CD4-positive, alpha-beta T cell treated with Interleukin-1 beta for 1 hour (primary cell): ENCODE measurements around the gene OR2Y1.
A peak's percentile ranks its signal among the peaks of the same experiment; 100 is the strongest.
"Not testable (repeated sequence)": the region's sequence is repeated elsewhere in the genome, so short reads cannot be mapped to it uniquely, and the experiment has no call there.

Source experiments
- DNase-seq, 2 donors: peaks; one replicate each; pipeline ENCODE4 v3.0.0-alpha.2; 2020 to 2022

Gene OR2Y1

DNA sequence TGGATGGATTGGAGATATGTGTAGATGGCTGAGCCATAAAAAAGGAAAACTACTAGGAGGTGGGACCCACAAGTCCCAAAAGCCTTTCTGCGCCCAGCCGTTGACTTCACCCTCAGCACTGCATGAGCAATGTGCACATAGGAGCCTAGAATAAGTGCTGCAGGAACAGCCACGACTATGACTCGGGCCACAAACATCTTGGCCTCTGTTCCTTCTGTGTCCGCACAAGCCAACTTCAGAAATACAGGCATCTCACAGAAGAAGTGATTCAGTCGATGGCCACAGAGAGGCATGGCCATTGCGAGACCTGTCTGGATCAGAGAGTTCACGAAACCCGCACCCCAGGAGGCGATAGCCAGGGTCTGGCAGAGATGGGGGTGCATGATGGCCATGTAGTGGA is 587 bp downstream of the OR2Y1 start:
- no peak for DNase-seq

DNA sequence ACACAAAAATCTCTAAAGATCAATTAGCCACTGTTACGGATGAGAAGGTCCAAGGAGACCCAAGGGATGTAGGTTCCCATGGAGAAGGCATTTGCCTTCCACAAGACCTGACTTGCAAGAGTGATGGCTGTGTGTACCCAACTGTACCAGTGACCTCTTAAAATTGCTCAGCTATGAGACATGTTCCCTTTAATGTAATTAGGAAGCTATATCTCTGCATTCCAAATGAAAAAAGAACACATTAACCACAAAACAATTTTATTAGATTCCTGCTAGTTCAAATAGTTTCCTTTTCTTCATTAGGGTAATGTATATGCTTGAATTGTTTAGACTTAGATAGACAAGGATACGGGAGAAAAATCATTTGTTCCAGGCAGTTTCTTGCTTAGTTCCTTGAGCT is 3.3 kb downstream of the OR2Y1 start:
- no peak for DNase-seq

DNA sequence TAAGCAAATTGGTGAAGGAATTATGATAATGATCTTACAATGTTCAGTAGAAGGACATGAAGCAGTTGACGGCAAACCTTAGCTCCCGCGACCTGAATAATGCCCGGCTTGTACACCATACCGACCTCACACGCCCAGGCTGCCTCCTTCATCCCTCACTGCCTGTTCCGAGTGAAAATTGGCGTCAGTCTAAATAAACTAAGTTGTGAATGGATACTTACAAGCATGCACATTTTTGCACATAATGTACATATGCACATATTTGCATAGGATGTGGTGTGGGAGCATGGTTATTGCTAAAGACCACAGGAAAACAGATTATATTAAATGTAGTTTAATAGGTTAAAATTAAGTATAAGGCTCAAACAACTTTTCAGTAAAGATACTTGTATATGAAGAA is 14.9 kb downstream of the OR2Y1 start:
- DNase-seq, result no peak

- no peak for DNase-seq
Observed at GRCh38 chr5:180723936-180724335, 15.9 kb downstream of the OR2Y1 start.

- DNase-seq, result no peak
Observed at GRCh38 chr5:180720486-180720885, 19.4 kb downstream of the OR2Y1 start.

DNA sequence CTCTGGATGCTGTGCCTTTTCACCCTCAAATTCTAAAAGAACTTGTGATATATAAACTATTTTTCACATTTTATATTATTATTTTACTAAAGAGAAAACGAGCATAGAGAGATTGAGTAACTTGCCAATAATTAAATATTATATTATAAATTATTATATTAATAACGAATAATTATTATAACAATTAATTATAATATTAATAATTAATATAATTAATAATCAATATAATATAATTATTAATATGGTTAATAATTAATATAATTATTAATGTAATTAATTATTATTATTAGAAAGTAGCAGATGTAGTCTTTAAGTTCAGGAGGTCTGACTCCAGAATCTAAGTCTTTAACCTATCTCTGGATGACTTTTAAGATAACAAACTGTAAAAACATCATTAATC is 20.1 kb downstream of the OR2Y1 start:
- DNase-seq, result no peak

- DNase-seq, result peak; percentile 4 to 54
Observed at GRCh38 chr5:180718810-180719453, 20.9 kb downstream of the OR2Y1 start.

DNA sequence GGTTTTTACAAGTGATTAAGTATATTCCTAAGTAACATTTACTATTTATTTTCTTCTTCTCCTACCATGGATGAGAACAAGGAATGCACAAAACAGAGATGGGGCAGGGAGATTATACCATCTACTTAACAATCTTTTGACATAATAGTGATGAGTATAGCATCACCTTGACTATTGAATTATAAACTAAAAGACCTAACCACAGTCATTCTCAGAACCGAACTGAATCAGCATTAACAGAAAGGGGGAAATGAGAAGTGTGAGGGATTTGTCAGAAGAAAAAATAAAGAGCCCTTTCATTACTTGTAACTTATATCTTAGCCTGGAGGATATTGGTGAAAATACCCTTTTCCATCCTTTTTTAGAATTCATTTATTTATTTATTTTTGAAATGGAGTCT is 21.9 kb downstream of the OR2Y1 start:
- DNase-seq, result no peak

- no peak for DNase-seq
Observed at GRCh38 chr5:180704362-180704761, 35.5 kb downstream of the OR2Y1 start.

DNA sequence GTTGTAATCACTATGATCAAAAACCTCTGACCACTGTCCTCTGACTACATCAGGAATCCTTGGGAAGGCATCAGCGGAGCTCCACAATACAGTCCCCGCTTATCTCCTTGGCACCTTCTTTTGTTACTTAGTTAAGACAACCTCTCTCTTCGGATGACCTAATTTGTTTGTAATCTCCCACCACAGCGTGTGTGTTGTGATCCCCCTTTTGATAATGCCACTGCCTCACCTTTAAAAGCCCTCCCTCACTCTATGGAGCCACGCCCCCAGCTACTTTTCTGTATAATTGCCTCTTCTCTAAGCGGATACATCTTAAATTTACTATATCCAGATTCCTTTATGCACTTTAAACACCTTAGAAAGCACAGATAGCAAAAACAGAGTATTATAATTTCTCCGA is 35.9 kb downstream of the OR2Y1 start:
- DNase-seq, result no peak

GRCh38 chr5:180703371-180703770 is 36.5 kb downstream of the OR2Y1 start:
- DNase-seq, result not testable (repeated sequence)

GRCh38 chr5:180700440-180700839 is 39.4 kb downstream of the OR2Y1 start:
- DNase-seq, result not testable (repeated sequence)

GRCh38 chr5:180699042-180699441 is 40.8 kb downstream of the OR2Y1 start:
- DNase-seq, result no peak

- no peak for DNase-seq
Observed at GRCh38 chr5:180696116-180696515, 43.7 kb downstream of the OR2Y1 start.

DNA sequence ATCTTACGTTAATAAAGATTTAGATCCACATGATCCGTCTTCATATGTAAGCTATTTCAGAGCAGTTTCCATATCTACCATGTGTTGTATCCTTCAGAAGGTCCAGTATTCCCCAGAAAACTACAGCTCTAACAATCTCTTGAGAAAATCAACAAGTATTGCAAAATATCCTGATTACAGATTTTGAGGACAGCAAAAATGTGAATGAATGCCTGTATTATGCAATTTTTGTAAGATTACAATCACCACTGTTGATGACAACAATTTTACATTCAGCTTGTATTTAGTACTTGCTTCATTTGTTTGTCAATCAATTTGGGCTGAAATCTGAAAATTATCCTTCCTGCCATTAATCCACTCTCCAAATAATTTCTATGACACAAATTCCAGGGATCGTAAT is 47.4 kb downstream of the OR2Y1 start:
- no peak for DNase-seq

DNA sequence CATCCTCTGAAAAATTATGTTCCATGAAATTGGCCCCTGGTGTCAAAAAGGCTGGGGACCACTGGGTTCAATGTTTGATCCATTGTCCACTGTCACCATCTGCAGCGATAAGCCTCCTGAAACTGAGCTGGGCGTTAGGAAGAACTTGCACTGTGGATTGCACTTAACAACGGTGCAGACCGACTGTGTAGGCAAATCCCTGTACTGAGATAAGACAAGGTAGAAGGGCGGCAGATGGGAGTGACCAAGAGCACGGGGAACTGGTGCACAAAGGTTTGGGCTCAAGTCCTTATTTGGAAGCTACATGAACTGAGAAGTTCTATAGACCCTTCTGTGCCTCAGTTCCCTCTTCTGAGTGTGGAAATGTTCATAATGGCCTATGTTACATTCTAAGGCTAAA is 48.8 kb downstream of the OR2Y1 start:
- DNase-seq, result no peak

DNA sequence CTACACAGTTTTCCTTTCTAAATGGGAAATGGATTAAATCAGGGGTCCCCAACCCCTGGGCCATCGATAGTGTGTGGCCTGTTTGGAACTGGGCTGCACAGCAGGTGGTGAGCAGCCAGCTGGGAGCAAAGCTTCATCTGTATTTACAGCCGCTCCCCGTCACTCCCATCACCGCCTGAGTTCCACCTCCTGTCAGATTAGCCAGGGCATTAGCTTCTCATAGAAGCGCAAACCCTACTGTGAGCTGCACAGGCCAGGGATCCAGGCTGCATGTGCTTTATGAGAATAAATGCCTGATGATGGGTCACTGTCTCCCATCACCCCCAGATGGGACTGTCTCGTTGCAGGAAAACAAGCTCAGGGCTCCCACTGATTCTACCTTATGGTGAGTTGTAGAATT is 49.3 kb downstream of the OR2Y1 start:
- DNase-seq, result no peak

DNA sequence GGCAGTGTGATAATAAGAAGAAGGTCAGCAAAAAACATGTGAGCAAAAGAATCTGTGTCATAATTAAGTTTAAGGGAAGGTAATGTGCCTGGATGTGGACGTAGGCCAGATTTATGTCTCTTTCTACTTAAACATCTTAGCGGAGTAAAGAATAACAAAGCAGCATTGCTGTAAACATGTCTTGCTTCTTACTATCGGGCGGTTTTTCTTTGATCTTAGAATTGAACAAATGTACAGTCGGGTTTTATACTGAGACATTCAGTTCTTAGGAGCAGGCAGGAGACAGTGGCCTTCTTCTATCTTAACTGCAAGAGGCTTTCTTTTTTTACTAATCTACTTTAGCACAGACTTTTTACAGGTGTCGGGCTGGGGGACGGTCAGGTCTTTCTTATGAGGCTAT is 50.1 kb downstream of the OR2Y1 start:
- DNase-seq, result no peak
